ENCODE data around the gene FSTL3.

FSTL3 gene

GRCh38 chr19:638906-639252, 37.3 kb upstream of the FSTL3 start:
- Histone ChIP-seq H3K27me3 (ENCODE audit: control insufficient read depth in 1 of 2, insufficient read depth in 2 of 2, low read length in 2 of 2) (no peaks in the 10 kb centered on the region), H3K36me3 (ENCODE audit: control insufficient read depth in 1 of 2, insufficient read depth in 2 of 2, low read length in 2 of 2) (no peaks in the 10 kb centered on the region), H3K4me1 (ENCODE audit: control insufficient read depth in 1 of 2, insufficient read depth in 2 of 2, low read length in 2 of 2) (peaks cover 16% of the 10 kb centered on the region in 2 donors), H3K9ac (ENCODE audit: low read depth in 1 of 2, low read length in 2 of 2) (no peak overlapping the region), H3K9me3 (ENCODE audit: control insufficient read depth in 1 of 2, low read length in 2 of 2) (no peaks in the 10 kb centered on the region), H3K27ac (ENCODE audit: low read depth, low read length) (no peak overlapping the region), H3K4me3 (ENCODE audit: low read depth in 1 of 2, low read length in 2 of 2) (peak overlapping the region in 1 of 2 donors; percentile 49)

GRCh38 chr19:639253-640160, 36.7 kb upstream of the FSTL3 start, which contains the start of gene FGF22:
FGF22 (plus strand) TSS chr19:639879; CDS start chr19:639926, 47 bp downstream.
- H3K4me1 ChIP-seq (ENCODE audit: control insufficient read depth in 1 of 2, insufficient read depth in 2 of 2, low read length in 2 of 2): peaks cover 11% of the 10 kb centered on the region in 2 donors
- no peak within 1 kb of the TSS for H3K27ac ChIP-seq (ENCODE audit: low read depth, low read length)
- peak within 1 kb of the TSS; percentile 49 to 52 for H3K4me3 ChIP-seq (ENCODE audit: low read depth in 1 of 2, low read length in 2 of 2)
- H3K36me3 ChIP-seq (ENCODE audit: control insufficient read depth in 1 of 2, insufficient read depth in 2 of 2, low read length in 2 of 2): no peaks in the 10 kb centered on the region
- H3K9ac ChIP-seq (ENCODE audit: low read depth in 1 of 2, low read length in 2 of 2): no peak within 1 kb of the TSS
- no peaks in the 10 kb centered on the region for H3K27me3 ChIP-seq (ENCODE audit: control insufficient read depth in 1 of 2, insufficient read depth in 2 of 2, low read length in 2 of 2)
- no peaks in the 10 kb centered on the region for H3K9me3 ChIP-seq (ENCODE audit: control insufficient read depth in 1 of 2, low read length in 2 of 2)

GRCh38 chr19:640161-640558, 36.0 kb upstream of the FSTL3 start:
- Histone ChIP-seq H3K9me3 (ENCODE audit: control insufficient read depth in 1 of 2, low read length in 2 of 2) (no peaks in the 10 kb centered on the region), H3K36me3 (ENCODE audit: control insufficient read depth in 1 of 2, insufficient read depth in 2 of 2, low read length in 2 of 2) (no peaks in the 10 kb centered on the region), H3K4me3 (ENCODE audit: low read depth in 1 of 2, low read length in 2 of 2) (no peak overlapping the region), H3K27ac (ENCODE audit: low read depth, low read length) (no peak overlapping the region), H3K4me1 (ENCODE audit: control insufficient read depth in 1 of 2, insufficient read depth in 2 of 2, low read length in 2 of 2) (peaks cover 11% of the 10 kb centered on the region in 2 donors), H3K9ac (ENCODE audit: low read depth in 1 of 2, low read length in 2 of 2) (no peak overlapping the region), H3K27me3 (ENCODE audit: control insufficient read depth in 1 of 2, insufficient read depth in 2 of 2, low read length in 2 of 2) (no peaks in the 10 kb centered on the region)

- H3K36me3 ChIP-seq (ENCODE audit: control insufficient read depth in 1 of 2, insufficient read depth in 2 of 2, low read length in 2 of 2): peaks cover 0 to 3% of the 10 kb centered on the region in 2 donors
- no peak overlapping the region for H3K27ac ChIP-seq (ENCODE audit: low read depth, low read length)
Observed at GRCh38 chr19:640606-641189, 35.5 kb upstream of the FSTL3 start.

GRCh38 chr19:641702-642101, 34.5 kb upstream of the FSTL3 start:
- Histone ChIP-seq H3K9ac (ENCODE audit: low read depth in 1 of 2, low read length in 2 of 2) (no peak overlapping the region), H3K9me3 (ENCODE audit: control insufficient read depth in 1 of 2, low read length in 2 of 2) (no peaks in the 10 kb centered on the region), H3K4me1 (ENCODE audit: control insufficient read depth in 1 of 2, insufficient read depth in 2 of 2, low read length in 2 of 2) (peaks cover 11% of the 10 kb centered on the region in 2 donors), H3K36me3 (ENCODE audit: control insufficient read depth in 1 of 2, insufficient read depth in 2 of 2, low read length in 2 of 2) (peaks cover 2 to 11% of the 10 kb centered on the region in 2 donors), H3K27me3 (ENCODE audit: control insufficient read depth in 1 of 2, insufficient read depth in 2 of 2, low read length in 2 of 2) (no peaks in the 10 kb centered on the region), H3K27ac (ENCODE audit: low read depth, low read length) (no peak overlapping the region), H3K4me3 (ENCODE audit: low read depth in 1 of 2, low read length in 2 of 2) (peak overlapping the region in 1 of 2 donors; percentile 43)

More at GRCh38 chr19:640606-641189, 35.5 kb upstream of the FSTL3 start:
- Histone ChIP-seq H3K4me3 (ENCODE audit: low read depth in 1 of 2, low read length in 2 of 2) (no peak overlapping the region), H3K9me3 (ENCODE audit: control insufficient read depth in 1 of 2, low read length in 2 of 2) (no peaks in the 10 kb centered on the region), H3K27me3 (ENCODE audit: control insufficient read depth in 1 of 2, insufficient read depth in 2 of 2, low read length in 2 of 2) (no peaks in the 10 kb centered on the region), H3K4me1 (ENCODE audit: control insufficient read depth in 1 of 2, insufficient read depth in 2 of 2, low read length in 2 of 2) (peaks cover 11% of the 10 kb centered on the region in 2 donors), H3K9ac (ENCODE audit: low read depth in 1 of 2, low read length in 2 of 2) (no peak overlapping the region)

GRCh38 chr19:642767-643727, 33.1 kb upstream of the FSTL3 start:
- peaks cover 2 to 24% of the 10 kb centered on the region in 2 donors for H3K36me3 ChIP-seq (ENCODE audit: control insufficient read depth in 1 of 2, insufficient read depth in 2 of 2, low read length in 2 of 2)
- H3K9me3 ChIP-seq (ENCODE audit: control insufficient read depth in 1 of 2, low read length in 2 of 2): no peaks in the 10 kb centered on the region
- H3K27ac ChIP-seq (ENCODE audit: low read depth, low read length): no peak overlapping the region
- H3K9ac ChIP-seq (ENCODE audit: low read depth in 1 of 2, low read length in 2 of 2): no peak overlapping the region
- no peaks in the 10 kb centered on the region for H3K27me3 ChIP-seq (ENCODE audit: control insufficient read depth in 1 of 2, insufficient read depth in 2 of 2, low read length in 2 of 2)
- peaks cover 11% of the 10 kb centered on the region in 2 donors for H3K4me1 ChIP-seq (ENCODE audit: control insufficient read depth in 1 of 2, insufficient read depth in 2 of 2, low read length in 2 of 2)
- H3K4me3 ChIP-seq (ENCODE audit: low read depth in 1 of 2, low read length in 2 of 2): no peak overlapping the region

GRCh38 chr19:643736-644135, 32.5 kb upstream of the FSTL3 start:
- H3K9ac ChIP-seq (ENCODE audit: low read depth in 1 of 2, low read length in 2 of 2): no peak overlapping the region

GRCh38 chr19:644363-644762, 31.8 kb upstream of the FSTL3 start:
- no peaks in the 10 kb centered on the region for H3K27me3 ChIP-seq (ENCODE audit: control insufficient read depth in 1 of 2, insufficient read depth in 2 of 2, low read length in 2 of 2)
- H3K36me3 ChIP-seq (ENCODE audit: control insufficient read depth in 1 of 2, insufficient read depth in 2 of 2, low read length in 2 of 2): peaks cover 9 to 35% of the 10 kb centered on the region in 2 donors
- H3K9ac ChIP-seq (ENCODE audit: low read depth in 1 of 2, low read length in 2 of 2): no peak overlapping the region
- H3K4me3 ChIP-seq (ENCODE audit: low read depth in 1 of 2, low read length in 2 of 2): no peak overlapping the region
- peaks cover under 1 to 1% of the 10 kb centered on the region in 2 donors for H3K4me1 ChIP-seq (ENCODE audit: control insufficient read depth in 1 of 2, insufficient read depth in 2 of 2, low read length in 2 of 2)
- H3K27ac ChIP-seq (ENCODE audit: low read depth, low read length): no peak overlapping the region
- no peaks in the 10 kb centered on the region for H3K9me3 ChIP-seq (ENCODE audit: control insufficient read depth in 1 of 2, low read length in 2 of 2)

More at GRCh38 chr19:643736-644135, 32.5 kb upstream of the FSTL3 start:
- Histone ChIP-seq H3K9me3 (ENCODE audit: control insufficient read depth in 1 of 2, low read length in 2 of 2) (no peaks in the 10 kb centered on the region), H3K4me1 (ENCODE audit: control insufficient read depth in 1 of 2, insufficient read depth in 2 of 2, low read length in 2 of 2) (peaks cover 7% of the 10 kb centered on the region in 2 donors), H3K27ac (ENCODE audit: low read depth, low read length) (no peak overlapping the region), H3K36me3 (ENCODE audit: control insufficient read depth in 1 of 2, insufficient read depth in 2 of 2, low read length in 2 of 2) (peaks cover 5 to 30% of the 10 kb centered on the region in 2 donors), H3K27me3 (ENCODE audit: control insufficient read depth in 1 of 2, insufficient read depth in 2 of 2, low read length in 2 of 2) (no peaks in the 10 kb centered on the region), H3K4me3 (ENCODE audit: low read depth in 1 of 2, low read length in 2 of 2) (no peak overlapping the region)

GRCh38 chr19:644789-645188, 31.4 kb upstream of the FSTL3 start:
- Histone ChIP-seq H3K9me3 (ENCODE audit: control insufficient read depth in 1 of 2, low read length in 2 of 2) (no peaks in the 10 kb centered on the region), H3K27ac (ENCODE audit: low read depth, low read length) (no peak overlapping the region), H3K36me3 (ENCODE audit: control insufficient read depth in 1 of 2, insufficient read depth in 2 of 2, low read length in 2 of 2) (peaks cover 9 to 38% of the 10 kb centered on the region in 2 donors), H3K4me1 (ENCODE audit: control insufficient read depth in 1 of 2, insufficient read depth in 2 of 2, low read length in 2 of 2) (no peaks in the 10 kb centered on the region), H3K9ac (ENCODE audit: low read depth in 1 of 2, low read length in 2 of 2) (no peak overlapping the region), H3K27me3 (ENCODE audit: control insufficient read depth in 1 of 2, insufficient read depth in 2 of 2, low read length in 2 of 2) (no peaks in the 10 kb centered on the region), H3K4me3 (ENCODE audit: low read depth in 1 of 2, low read length in 2 of 2) (no peak overlapping the region)
